H1 (cell line): Measurements from ENCODE around the gene RFNG.

ENCODE experiments used
- CTCF ChIP-seq, 3 experiments: IDR thresholded peaks; 1 replicate in 2 of 3; 2 replicates in 1 of 3; pipeline versions ENCODE4 v1.5.1 to v1.6.1; 2011; ENCODE audit warnings: low read length in 3 of 3, mild to moderate bottlenecking in 3 of 3, inconsistent platforms in 2 of 3, low read depth in 1 of 3, moderate library complexity in 1 of 3; ENCODE audit not compliant: insufficient read depth in 1 of 3; ENCODE audit errors: control extremely low read depth in 1 of 3
- POLR2A ChIP-seq, 2 experiments: IDR thresholded peaks; 1 replicate in 1 of 2; 2 replicates in 1 of 2; pipeline ENCODE4 v1.6.1; 2011; ENCODE audit warnings: low read depth in 2 of 2, low read length in 2 of 2, mild to moderate bottlenecking in 2 of 2; ENCODE audit errors: control extremely low read depth in 1 of 2
- RXRA ChIP-seq: IDR thresholded peaks from 2 replicates; pipeline ENCODE4 v1.6.1; 2011; ENCODE audit warnings: low read depth, mild to moderate bottlenecking, low read length, moderate library complexity; ENCODE audit not compliant: insufficient read depth
- SP1 ChIP-seq: IDR thresholded peaks from 2 replicates; pipeline ENCODE4 v1.6.1; 2011; ENCODE audit warnings: low read depth, low read length
- TBP ChIP-seq: IDR thresholded peaks from 2 replicates; pipeline ENCODE4 v1.6.1; 2011; ENCODE audit warnings: low read depth, low read length, improper control_type of control experiment
- TF ChIP-seq, protein P1 (sequence below): IDR thresholded peaks from 2 replicates; pipeline ENCODE4 v1.6.1; 2012; ENCODE audit warnings: inconsistent platforms

DNA sequence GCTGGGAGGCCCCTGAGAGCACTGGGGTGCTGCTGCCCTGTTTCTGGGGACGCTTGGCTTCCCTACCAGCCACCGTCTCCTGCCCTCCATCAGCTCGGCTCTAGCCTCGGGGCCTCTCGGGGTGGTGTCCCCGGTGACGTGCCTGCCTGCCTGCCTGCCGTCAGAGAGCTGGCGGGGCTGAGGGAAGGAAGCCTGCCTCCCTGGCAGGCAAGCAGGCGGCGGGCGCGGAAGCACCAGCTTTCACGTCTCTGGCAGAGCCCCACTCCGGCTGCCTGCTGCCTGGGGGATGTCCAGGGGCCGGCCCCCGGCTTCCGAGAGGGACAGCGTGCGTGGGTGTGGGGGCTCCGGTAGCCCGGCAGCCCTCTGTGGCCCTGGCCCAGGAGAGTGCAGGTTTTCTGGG lies 38.3 kb downstream of the RFNG start:
- TF ChIP-seq TBP (no peak), SP1 (no peak), CTCF (IDR thresholded peaks at IDR 0.05; ENCODE audit: control extremely low read depth in 1 of 3, insufficient read depth in 1 of 3, low read depth in 1 of 3, low read length in 3 of 3) (no peak), POLR2A (IDR thresholded peaks at IDR 0.05; ENCODE audit: control extremely low read depth in 1 of 2, low read depth in 2 of 2, low read length in 2 of 2) (no peak), RXRA (no peak)
- TF ChIP-seq, protein P1, sequence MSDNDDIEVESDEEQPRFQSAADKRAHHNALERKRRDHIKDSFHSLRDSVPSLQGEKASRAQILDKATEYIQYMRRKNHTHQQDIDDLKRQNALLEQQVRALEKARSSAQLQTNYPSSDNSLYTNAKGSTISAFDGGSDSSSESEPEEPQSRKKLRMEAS = no peak
